Trophoblast cell (in vitro differentiated cells and primary cell): ENCODE results near the gene RNF44.

Experiments used
- DNase-seq, 2 donors: peaks; one replicate each; pipeline ENCODE4 v3.0.0-alpha.2; 2016
- H2AFZ ChIP-seq: 2 replicates; pipeline ENCODE4 v1.6.1; 2013; ENCODE audit warnings: low read length, moderate library complexity, mild to moderate bottlenecking; ENCODE audit not compliant: insufficient read depth, poor library complexity
- H2AK5ac ChIP-seq: 2 replicates; pipeline ENCODE4 v1.6.1; 2013; ENCODE audit warnings: mild to moderate bottlenecking, low read length
- H2BK120ac ChIP-seq: 2 replicates; pipeline ENCODE4 v1.6.1; 2013; ENCODE audit warnings: low read length, mild to moderate bottlenecking, moderate library complexity; ENCODE audit not compliant: insufficient read depth, poor library complexity
- H2BK12ac ChIP-seq: 2 replicates; pipeline ENCODE4 v1.6.1; 2013; ENCODE audit warnings: mild to moderate bottlenecking, low read length, moderate library complexity
- H2BK5ac ChIP-seq: 2 replicates; pipeline ENCODE4 v1.6.1; 2013; ENCODE audit warnings: low read length, low read depth, moderate library complexity, mild to moderate bottlenecking; ENCODE audit not compliant: poor library complexity
- H3K14ac ChIP-seq: 2 replicates; pipeline ENCODE4 v1.6.1; 2013; ENCODE audit warnings: mild to moderate bottlenecking, low read length
- H3K18ac ChIP-seq: 2 replicates; pipeline ENCODE4 v1.6.1; 2013; ENCODE audit warnings: mild to moderate bottlenecking, low read length
- H3K23ac ChIP-seq: 2 replicates; pipeline ENCODE4 v1.6.1; 2013; ENCODE audit warnings: low read length
- H3K27ac ChIP-seq: 2 replicates; pipeline ENCODE4 v1.5.1; 2013; ENCODE audit warnings: low read depth, mild to moderate bottlenecking, inconsistent platforms, low read length, moderate library complexity
- H3K27me3 ChIP-seq: 2 replicates; pipeline ENCODE4 v1.6.1; 2013; ENCODE audit warnings: inconsistent platforms, mild to moderate bottlenecking, low read length, moderate library complexity; ENCODE audit not compliant: insufficient read depth
- H3K36me3 ChIP-seq, 2 experiments: 1 replicate in 1 of 2; 2 replicates in 1 of 2; pipeline ENCODE4 v1.6.1; 2013; ENCODE audit warnings: low read length in 2 of 2, mild to moderate bottlenecking in 2 of 2, moderate library complexity in 1 of 2; ENCODE audit not compliant: insufficient read depth in 2 of 2, control insufficient read depth in 1 of 2
- H3K4ac ChIP-seq: 2 replicates; pipeline ENCODE4 v1.6.1; 2013; ENCODE audit warnings: low read depth, mild to moderate bottlenecking, low read length, moderate library complexity
- H3K4me1 ChIP-seq, 2 experiments: 1 replicate in 1 of 2; 2 replicates in 1 of 2; pipeline ENCODE4 v1.6.1; 2013; ENCODE audit warnings: low read length in 2 of 2, mild to moderate bottlenecking in 2 of 2, moderate library complexity in 1 of 2; ENCODE audit not compliant: insufficient read depth in 2 of 2, control insufficient read depth in 1 of 2
- H3K4me2 ChIP-seq: 2 replicates; pipeline ENCODE4 v1.6.1; 2013; ENCODE audit warnings: inconsistent platforms, mild to moderate bottlenecking, low read length, moderate library complexity
- H3K4me3 ChIP-seq: 2 replicates; pipeline ENCODE4 v1.5.1; 2013; ENCODE audit warnings: mild to moderate bottlenecking, low read depth, low read length, inconsistent platforms
- H3K79me1 ChIP-seq: one replicate; pipeline ENCODE4 v1.6.1; 2013; ENCODE audit warnings: low read length
- H3K79me2 ChIP-seq: 2 replicates; pipeline ENCODE4 v1.6.1; 2013; ENCODE audit warnings: low read length, mild to moderate bottlenecking; ENCODE audit not compliant: control insufficient read depth, insufficient read depth, poor library complexity
- H3K9ac ChIP-seq: 2 replicates; pipeline ENCODE4 v1.6.1; 2013; ENCODE audit warnings: mild to moderate bottlenecking, low read length
- H3K9me3 ChIP-seq: 2 replicates; pipeline ENCODE4 v1.6.1; 2013; ENCODE audit warnings: low read depth, mild to moderate bottlenecking, control low read depth, inconsistent platforms, low read length; ENCODE audit not compliant: insufficient read depth
- H4K12ac ChIP-seq: 2 replicates; pipeline ENCODE4 v1.6.1; 2013; ENCODE audit warnings: low read depth, mild to moderate bottlenecking, low read length, moderate library complexity
- H4K8ac ChIP-seq: 2 replicates; pipeline ENCODE4 v1.6.1; 2013; ENCODE audit warnings: low read depth, mild to moderate bottlenecking, low read length, moderate library complexity
- H4K91ac ChIP-seq: one replicate; pipeline ENCODE4 v1.6.1; 2013; ENCODE audit warnings: low read depth, mild to moderate bottlenecking, low read length, moderate library complexity
- WGBS: extraction: QIAGEN DNeasy Blood & Tissue Kit; methylation state at CpG from one replicate; pipeline ENCODE4 v1.1.7; 2013; ENCODE audit warnings: missing lambda C conversion rate; ENCODE audit not compliant: insufficient read length, insufficient coverage; ENCODE audit errors: extremely low coverage; 5-methylcytosine and 5-hydroxymethylcytosine counted together

Gene RNF44

GRCh38 chr5:176574297-176574591, 37.0 kb upstream of the RNF44 start:
- Histone ChIP-seq H3K79me1 (no peaks in the 10 kb centered on the region), H3K14ac (no peak overlapping the region), H3K4ac (no peak overlapping the region), H3K4me2 (no peak overlapping the region), H4K8ac (no peak overlapping the region), H3K79me2 (no peaks in the 10 kb centered on the region), H3K36me3 (no peaks in the 10 kb centered on the region), H4K12ac (no peak overlapping the region), H3K27me3 (no peaks in the 10 kb centered on the region), H3K23ac (no peak overlapping the region), H3K18ac (no peak overlapping the region), H2BK120ac (no peak overlapping the region), H3K4me3 (no peak overlapping the region), H2BK5ac (no peak overlapping the region), H3K9ac (no peak overlapping the region), H3K4me1 (no peaks in the 10 kb centered on the region), H3K27ac (no peak overlapping the region), H3K9me3 (peaks cover 7% of the 10 kb centered on the region), H4K91ac (no peak overlapping the region), H2AK5ac (no peak overlapping the region), H2BK12ac (no peak overlapping the region), H2AFZ (no peak overlapping the region)
- no CpG with 5 or more reads among the region's 10 CpGs for WGBS
- DNase-seq = no peak

DNA sequence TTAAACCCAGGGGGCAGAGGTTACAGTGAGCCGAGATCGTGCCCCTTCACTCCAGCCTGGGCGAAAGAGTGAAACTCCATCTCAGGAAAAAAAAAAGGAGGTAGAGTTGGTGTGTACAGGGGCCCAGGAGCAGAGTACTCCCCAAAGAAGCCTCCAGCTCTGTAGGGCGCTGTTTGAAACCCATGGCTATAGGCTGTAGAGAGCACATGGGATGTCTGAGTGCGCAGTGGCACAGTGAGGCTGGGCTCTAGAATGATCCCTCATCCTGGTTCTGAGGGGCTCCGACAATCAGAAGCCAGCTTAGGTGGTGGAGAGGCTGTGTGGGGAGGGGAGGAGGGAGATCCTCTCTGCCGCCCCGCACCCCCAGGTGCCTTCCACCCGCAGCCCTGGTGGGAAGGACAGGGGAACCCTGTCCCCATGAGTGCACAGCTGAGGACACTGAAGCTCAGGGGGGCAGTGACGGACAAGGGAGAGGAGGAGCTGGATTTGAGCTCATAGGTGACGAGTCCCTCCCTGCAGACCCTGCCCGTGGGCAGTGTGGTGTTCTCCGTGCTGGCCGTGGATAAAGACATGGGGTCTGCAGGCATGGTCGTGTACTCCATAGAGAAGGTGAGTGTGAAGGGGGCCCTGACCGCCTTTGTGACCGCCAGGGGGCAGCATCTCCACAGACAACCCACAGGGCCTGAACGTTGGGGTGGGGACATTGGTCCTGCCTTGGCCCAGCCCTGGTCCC, 36.5 kb upstream of the RNF44 start:
- Histone ChIP-seq H3K4me3 (no peak overlapping the region), H3K9ac (no peak overlapping the region), H2AFZ (no peak overlapping the region), H3K23ac (no peak overlapping the region), H3K4me1 (no peaks in the 10 kb centered on the region), H3K27ac (no peak overlapping the region), H3K14ac (no peak overlapping the region), H4K12ac (no peak overlapping the region), H2AK5ac (no peak overlapping the region), H2BK120ac (no peak overlapping the region), H3K4ac (no peak overlapping the region), H3K4me2 (no peak overlapping the region), H3K18ac (no peak overlapping the region), H3K79me2 (no peaks in the 10 kb centered on the region), H4K91ac (no peak overlapping the region), H2BK5ac (no peak overlapping the region), H3K79me1 (no peaks in the 10 kb centered on the region), H4K8ac (no peak overlapping the region), H3K36me3 (no peaks in the 10 kb centered on the region), H2BK12ac (no peak overlapping the region), H3K9me3 (peaks cover 7% of the 10 kb centered on the region), H3K27me3 (no peaks in the 10 kb centered on the region)
- no CpG with 5 or more reads among the region's 18 CpGs for WGBS
- peak; percentile 16 to 56 for DNase-seq

GRCh38 chr5:176570044-176570443, 32.8 kb upstream of the RNF44 start:
- Histone ChIP-seq H4K91ac (no peak overlapping the region), H3K4ac (no peak overlapping the region), H2BK5ac (no peak overlapping the region), H3K4me3 (no peak overlapping the region), H3K23ac (no peak overlapping the region), H3K27me3 (no peaks in the 10 kb centered on the region), H4K12ac (no peak overlapping the region), H2AFZ (no peak overlapping the region), H3K36me3 (no peaks in the 10 kb centered on the region), H3K18ac (no peak overlapping the region), H3K4me1 (no peaks in the 10 kb centered on the region), H2AK5ac (no peak overlapping the region), H2BK120ac (no peak overlapping the region), H3K9me3 (peaks cover 2% of the 10 kb centered on the region), H3K27ac (no peak overlapping the region), H3K4me2 (no peak overlapping the region), H3K9ac (no peak overlapping the region), H3K79me1 (no peaks in the 10 kb centered on the region), H3K14ac (no peak overlapping the region), H4K8ac (no peak overlapping the region), H3K79me2 (no peaks in the 10 kb centered on the region), H2BK12ac (no peak overlapping the region)
- no CpG with 5 or more reads among the region's 6 CpGs for WGBS
- peak in 1 of 2 donors; percentile 12 for DNase-seq

GRCh38 chr5:176568657-176569056, 31.5 kb upstream of the RNF44 start:
- Histone ChIP-seq H3K14ac (no peak overlapping the region), H2AK5ac (no peak overlapping the region), H3K79me2 (no peaks in the 10 kb centered on the region), H3K9me3 (peaks cover 2% of the 10 kb centered on the region), H4K8ac (no peak overlapping the region), H2BK5ac (no peak overlapping the region), H2AFZ (no peak overlapping the region), H3K4me1 (no peaks in the 10 kb centered on the region), H3K79me1 (no peaks in the 10 kb centered on the region), H3K23ac (no peak overlapping the region), H4K12ac (no peak overlapping the region), H2BK12ac (no peak overlapping the region), H3K27me3 (no peaks in the 10 kb centered on the region), H3K9ac (no peak overlapping the region), H3K27ac (no peak overlapping the region), H3K4ac (no peak overlapping the region), H4K91ac (no peak overlapping the region), H3K18ac (no peak overlapping the region), H3K36me3 (no peaks in the 10 kb centered on the region), H3K4me2 (no peak overlapping the region), H3K4me3 (no peak overlapping the region), H2BK120ac (no peak overlapping the region)
- DNase-seq = no peak
- no CpG with 5 or more reads among the region's 18 CpGs for WGBS
